Keratinocyte (primary cell): Measurements from ENCODE around the gene NDUFS6.

Experiments
- EZH2 ChIP-seq: IDR thresholded peaks from one replicate; pipeline ENCODE4 v1.6.1; 2012; ENCODE audit warnings: inconsistent platforms, mild to moderate bottlenecking, low read length, moderate library complexity
- TF ChIP-seq, protein P1 (sequence below), 3 experiments: IDR thresholded peaks in 1 of 3; conservative IDR thresholded peaks in 1 of 3; optimal IDR thresholded peaks in 1 of 3; 2 replicates in 2 of 3; 3 replicates in 1 of 3; pipeline versions ENCODE3 to v1.5.1; 2011; ENCODE audit warnings: low read length in 3 of 3, mild to moderate bottlenecking in 3 of 3, moderate library complexity in 2 of 3, control low read depth in 1 of 3, inconsistent platforms in 1 of 3; ENCODE audit not compliant: insufficient read depth in 2 of 3; ENCODE audit errors: extremely low read depth in 1 of 3

GRCh38 chr5:1859099-1859498, 57.9 kb downstream of the NDUFS6 start:
- TF ChIP-seq, protein P1, sequence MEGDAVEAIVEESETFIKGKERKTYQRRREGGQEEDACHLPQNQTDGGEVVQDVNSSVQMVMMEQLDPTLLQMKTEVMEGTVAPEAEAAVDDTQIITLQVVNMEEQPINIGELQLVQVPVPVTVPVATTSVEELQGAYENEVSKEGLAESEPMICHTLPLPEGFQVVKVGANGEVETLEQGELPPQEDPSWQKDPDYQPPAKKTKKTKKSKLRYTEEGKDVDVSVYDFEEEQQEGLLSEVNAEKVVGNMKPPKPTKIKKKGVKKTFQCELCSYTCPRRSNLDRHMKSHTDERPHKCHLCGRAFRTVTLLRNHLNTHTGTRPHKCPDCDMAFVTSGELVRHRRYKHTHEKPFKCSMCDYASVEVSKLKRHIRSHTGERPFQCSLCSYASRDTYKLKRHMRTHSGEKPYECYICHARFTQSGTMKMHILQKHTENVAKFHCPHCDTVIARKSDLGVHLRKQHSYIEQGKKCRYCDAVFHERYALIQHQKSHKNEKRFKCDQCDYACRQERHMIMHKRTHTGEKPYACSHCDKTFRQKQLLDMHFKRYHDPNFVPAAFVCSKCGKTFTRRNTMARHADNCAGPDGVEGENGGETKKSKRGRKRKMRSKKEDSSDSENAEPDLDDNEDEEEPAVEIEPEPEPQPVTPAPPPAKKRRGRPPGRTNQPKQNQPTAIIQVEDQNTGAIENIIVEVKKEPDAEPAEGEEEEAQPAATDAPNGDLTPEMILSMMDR (optimal IDR thresholded peaks at IDR 0.05 in 1 of 3, IDR thresholded peaks at IDR 0.05 in 1 of 3, conservative IDR thresholded peaks at IDR 0.05 in 1 of 3; ENCODE audit: extremely low read depth in 1 of 3, insufficient read depth in 2 of 3, low read length in 3 of 3) = no peak
- TF ChIP-seq EZH2 = no peak
